GM12801 (cell line): Measurements from ENCODE around the gene EPRS1.

Source experiments
- CTCF ChIP-seq: IDR thresholded peaks from one replicate; pipeline ENCODE4 v1.5.1; 2011; ENCODE audit warnings: control low read depth; ENCODE audit not compliant: insufficient read length; ENCODE audit errors: extremely low read depth

EPRS1 gene

GRCh38 chr1:220077887-220078286 lies 31.6 kb upstream of the EPRS1 start:
- TF ChIP-seq CTCF = no peak

GRCh38 chr1:220076861-220077762 lies 30.8 kb upstream of the EPRS1 start:
- no peak for TF ChIP-seq CTCF

- no peak for TF ChIP-seq CTCF
Observed at GRCh38 chr1:220067269-220068204, 21.2 kb upstream of the EPRS1 start.

GRCh38 chr1:220062629-220063028 lies 16.3 kb upstream of the EPRS1 start:
- TF ChIP-seq CTCF = no peak

- no peak for TF ChIP-seq CTCF
Observed at GRCh38 chr1:220060876-220061275, 14.6 kb upstream of the EPRS1 start.

- no peak for TF ChIP-seq CTCF
Observed at GRCh38 chr1:220056374-220056773, 10.1 kb upstream of the EPRS1 start.

- TF ChIP-seq CTCF = no peak
Observed at GRCh38 chr1:220045356-220046051, 801 bp downstream of the EPRS1 start.
